SK-N-SH (cell line): ENCODE measurements around the gene WDR86. TPM values are rescaled to one million over a fixed set of nuclear protein-coding genes. Genes with fewer than 3 reads are reported as not detected.

Source experiments
- CTCF ChIA-PET: fragments of 300-600, 350-600 bp; formaldehyde crosslinking; extraction: SDS; loops from one replicate; lab custom pipeline; 2021; lab: Yijun Ruan, JAX
- POLR2A ChIA-PET: fragments of 350-600 bp; sonication (Branson Sonifier 250); formaldehyde crosslinking; extraction: SDS; loops from one replicate; lab custom pipeline; 2020; ENCODE audit warnings: antibody characterized with exemption, inconsistent platforms; lab: Yijun Ruan, JAX
- DNase-seq: peaks from one replicate; pipeline ENCODE4 v3.0.0; 2012
- H2AFZ ChIP-seq: fragments of 200-600 bp; sonication (generic); 2 replicates; pipeline ENCODE4 v1.8.1; 2016; ENCODE audit warnings: antibody characterized with exemption, mild to moderate bottlenecking, low read depth
- H3F3A ChIP-seq: fragments of 200-600 bp; sonication (generic); replicated peaks from 2 replicates; pipeline ENCODE3; 2016; ENCODE audit warnings: antibody characterized with exemption, mild to moderate bottlenecking; ENCODE audit not compliant: insufficient read depth
- H3K27ac ChIP-seq, 2 experiments: fragments of 200-500 bp in 1 of 2; fragments of 200-600 bp in 1 of 2; sonication (Bioruptor generic) in 1 of 2; sonication (generic), shearing (Covaris generic) in 1 of 2; 2 replicates each; pipeline versions ENCODE4 v1.5.1 to v1.6.1; 2014 to 2016; ENCODE audit warnings: low read depth in 2 of 2, inconsistent platforms in 1 of 2, low read length in 1 of 2, mild to moderate bottlenecking in 1 of 2, mixed read lengths in 1 of 2
- H3K27me3 ChIP-seq: fragments of 200-600 bp; sonication (generic), shearing (Covaris generic); 2 replicates; pipeline ENCODE4 v1.6.1; 2016; ENCODE audit warnings: mixed run types; ENCODE audit not compliant: insufficient read depth
- H3K36me3 ChIP-seq, 2 experiments: fragments of 200-500 bp in 1 of 2; fragments of 200-600 bp in 1 of 2; sonication (Bioruptor generic) in 1 of 2; sonication (generic) in 1 of 2; replicated peaks in 1 of 2; 2 replicates each; pipeline versions ENCODE3 to v1.5.1; 2014 to 2016; ENCODE audit warnings: low read length in 1 of 2, mild to moderate bottlenecking in 1 of 2; ENCODE audit not compliant: insufficient read depth in 2 of 2, control insufficient read depth in 1 of 2
- H3K4me1 ChIP-seq, 2 experiments: fragments of 200-500 bp in 1 of 2; fragments of 200-600 bp in 1 of 2; sonication (Bioruptor generic) in 1 of 2; sonication (generic), shearing (Covaris generic) in 1 of 2; 2 replicates each; pipeline versions ENCODE4 v1.5.1 to v1.6.1; 2014 to 2016; ENCODE audit warnings: low read depth in 1 of 2, low read length in 1 of 2, mixed run types in 1 of 2; ENCODE audit not compliant: insufficient read depth in 2 of 2, control insufficient read depth in 1 of 2
- H3K4me2 ChIP-seq: fragments of 200-600 bp; sonication (generic), shearing (Covaris generic); 2 replicates; pipeline ENCODE4 v1.6.1; 2017; ENCODE audit warnings: mixed run types
- H3K4me3 ChIP-seq, 2 experiments: fragments of 200-500 bp in 1 of 2; fragments of 200-600 bp in 1 of 2; sonication (Bioruptor generic) in 1 of 2; sonication (generic), shearing (Covaris generic) in 1 of 2; 2 replicates each; pipeline versions ENCODE4 v1.5.1 to v1.8.1; 2014 to 2016; ENCODE audit warnings: low read depth in 2 of 2, inconsistent platforms in 1 of 2, low read length in 1 of 2, mild to moderate bottlenecking in 1 of 2, mixed read lengths in 1 of 2, moderate library complexity in 1 of 2
- H3K79me2 ChIP-seq: fragments of 200-600 bp; sonication (generic); 2 replicates; pipeline ENCODE4 v1.8.1; 2017; ENCODE audit warnings: mild to moderate bottlenecking; ENCODE audit not compliant: insufficient read depth
- H3K9ac ChIP-seq: fragments of 200-600 bp; sonication (generic); 2 replicates; pipeline ENCODE4 v1.6.1; 2017; ENCODE audit warnings: mixed run types
- H3K9me2 ChIP-seq: fragments of 200-600 bp; sonication (generic); 2 replicates; pipeline ENCODE4 v1.6.1; 2017; ENCODE audit warnings: mixed run types
- H3K9me3 ChIP-seq: fragments of 200-600 bp; sonication (generic); 2 replicates; pipeline ENCODE4 v1.6.1; 2017; ENCODE audit warnings: mixed run types, mild to moderate bottlenecking, moderate library complexity
- H4K20me1 ChIP-seq: fragments of 200-600 bp; sonication (generic); 2 replicates; pipeline ENCODE4 v1.6.1; 2017; ENCODE audit warnings: mild to moderate bottlenecking, mixed run types; ENCODE audit not compliant: insufficient read depth
- EP300 ChIP-seq, 2 experiments: IDR thresholded peaks; 2 replicates each; pipeline versions ENCODE4 v1.4.0 to v1.6.1; 2012; ENCODE audit warnings: borderline replicate concordance in 1 of 2, low read depth in 1 of 2, low read length in 1 of 2
- EZH2phosphoT487 ChIP-seq: fragments of 200-600 bp; sonication (generic); IDR thresholded peaks from 2 replicates; pipeline ENCODE4 v1.6.1; 2017; ENCODE audit warnings: low read depth, mixed run types, mild to moderate bottlenecking, antibody characterized with exemption, moderate library complexity, borderline replicate concordance
- FOSL2 ChIP-seq: IDR thresholded peaks from 2 replicates; pipeline ENCODE4 v1.4.0; 2012; ENCODE audit warnings: low read depth, mild to moderate bottlenecking, moderate library complexity, borderline replicate concordance
- IRF3 ChIP-seq: fragments of 150-350 bp; IDR thresholded peaks from 2 replicates; pipeline ENCODE4 v1.6.1; 2016; ENCODE audit warnings: mild to moderate bottlenecking, low read depth, low read length
- MAX ChIP-seq: IDR thresholded peaks from 2 replicates; pipeline ENCODE4 v1.4.0; 2012; ENCODE audit warnings: low read depth
- NRF1 ChIP-seq: IDR thresholded peaks from 2 replicates; pipeline ENCODE4 v1.6.1; 2012; ENCODE audit warnings: low read depth, mild to moderate bottlenecking, low read length
- PBX3 ChIP-seq: IDR thresholded peaks from 2 replicates; pipeline ENCODE4; 2012
- POLR2AphosphoS5 ChIP-seq: IDR thresholded peaks from 2 replicates; pipeline ENCODE4 v1.6.1; 2012; ENCODE audit warnings: low read depth, low read length
- REST ChIP-seq: IDR thresholded peaks from 2 replicates; pipeline ENCODE4 v1.6.1; 2012; ENCODE audit warnings: mild to moderate bottlenecking, low read depth, low read length, moderate library complexity
- RFX5 ChIP-seq: IDR thresholded peaks from 2 replicates; pipeline ENCODE4 v1.6.1; 2012; ENCODE audit warnings: mild to moderate bottlenecking, improper control_type of control experiment, low read length
- RXRA ChIP-seq: IDR thresholded peaks from 2 replicates; pipeline ENCODE4 v1.4.0; 2012; ENCODE audit warnings: low read depth, mild to moderate bottlenecking, borderline replicate concordance
- SMC3 ChIP-seq: IDR thresholded peaks from 2 replicates; pipeline ENCODE4 v1.6.1; 2012; ENCODE audit warnings: low read depth, low read length, improper control_type of control experiment
- TCF12 ChIP-seq: IDR thresholded peaks from 2 replicates; pipeline ENCODE4 v1.4.0; 2012
- USF2 ChIP-seq: fragments of 150-350 bp; IDR thresholded peaks from 2 replicates; pipeline ENCODE4 v1.6.1; 2017; ENCODE audit warnings: antibody characterized with exemption, low read length, low read depth, borderline replicate concordance
- YY1 ChIP-seq: IDR thresholded peaks from 2 replicates; pipeline ENCODE4 v1.4.0; 2012; ENCODE audit warnings: low read depth, mild to moderate bottlenecking
- WGBS: methylation state at CpG from one replicate; pipeline ENCODE4 v1.1.6; 2017; ENCODE audit warnings: low lambda C conversion rate; 5-methylcytosine and 5-hydroxymethylcytosine counted together
- polyA plus RNA-seq, 3 experiments: library from polyadenylated mRNA; depleted of rRNA; stranded (reverse); fragments of >200 nt; gene quantifications; 2 replicates each; pipeline ENCODE4 v1.2.3, GENCODE V29; 2012

The WDR86 gene
- polyA plus RNA-seq, 1 of the 3 experiments (the other 2 are of a cell fraction): 1.0 TPM

GRCh38 chr7:151339651-151340382 lies 70.0 kb downstream of the WDR86 start (continued):
- TF ChIP-seq USF2 (no peak), EZH2phosphoT487 (no peak)
- TF ChIP-seq, all 33 proteins: peak for 0

- no peak overlapping the region for H3K4me3 ChIP-seq
- H2AFZ ChIP-seq: no peak overlapping the region
- H4K20me1 ChIP-seq: no peaks in the 10 kb centered on the region
- H3K4me2 ChIP-seq: no peak overlapping the region
- no peaks in the 10 kb centered on the region for H3K9me2 ChIP-seq
- H3K9ac ChIP-seq: no peak overlapping the region
- no peaks in the 10 kb centered on the region for H3K27me3 ChIP-seq
- peaks cover 19% of the 10 kb centered on the region for H3K79me2 ChIP-seq
- H3K4me1 ChIP-seq: peaks cover 6 to 13% of the 10 kb centered on the region in 2 experiments
- WGBS: 87% methylated on average over 3 of the region's 3 CpGs
- H3K36me3 ChIP-seq: peaks cover 2 to 4% of the 10 kb centered on the region in 2 experiments
- peaks cover 9% of the 10 kb centered on the region for H3F3A ChIP-seq
- ChIA-PET CTCF (interaction anchor here (0.7 to 1.2 kb wide), 3 partner anchors 21 to 34 kb away, joined by 3 to 5 read pairs (median 4); no protein-coding TSS in a partner anchor), POLR2A (no interaction called here)
- DNase-seq: no peak
- TF ChIP-seq SMC3 (no peak), RFX5 (no peak), USF2 (no peak), YY1 (no peak), REST (no peak)
- no peak overlapping the region for H3K27ac ChIP-seq
- H3K9me3 ChIP-seq: no peaks in the 10 kb centered on the region
Observed at GRCh38 chr7:151338809-151339208, 71.0 kb downstream of the WDR86 start.

- Histone ChIP-seq H3K4me2 (no peak overlapping the region), H2AFZ (no peak overlapping the region), H4K20me1 (no peaks in the 10 kb centered on the region), H3K79me2 (peaks cover 5% of the 10 kb centered on the region), H3K36me3 (no peaks in the 10 kb centered on the region), H3K27ac (no peak overlapping the region), H3K4me3 (no peak overlapping the region), H3F3A (peaks cover 9% of the 10 kb centered on the region), H3K9ac (no peak overlapping the region), H3K27me3 (no peaks in the 10 kb centered on the region), H3K4me1 (peaks cover 0 to 3% of the 10 kb centered on the region in 2 experiments; a peak in 2 of 4 replicates), H3K9me3 (no peaks in the 10 kb centered on the region), H3K9me2 (no peaks in the 10 kb centered on the region)
- 100% methylated on average over 2 of the region's 2 CpGs for WGBS
- ChIA-PET POLR2A (no interaction called here), CTCF (interaction anchor here (1.3 kb wide), 1 partner anchor 22 kb away, joined by 3 read pairs; no protein-coding TSS in a partner anchor)
- no peak for DNase-seq
- TF ChIP-seq MAX (no peak), POLR2AphosphoS5 (no peak), TCF12 (no peak), EP300 (IDR thresholded peaks at IDR 0.05; ENCODE audit: borderline replicate concordance in 1 of 2, low read depth in 1 of 2, low read length in 1 of 2) (no peak), YY1 (no peak), FOSL2 (no peak), NRF1 (no peak), RXRA (no peak), IRF3 (no peak), PBX3 (no peak)
Observed at GRCh38 chr7:151337346-151337745, 72.5 kb downstream of the WDR86 start.
